Measurements from ENCODE around the gene AXDND1. TPM values are rescaled to one million over a fixed set of nuclear protein-coding genes. Genes with fewer than 3 reads are reported as not detected.

The AXDND1 gene
- total RNA-seq, 1 experiment from 2014 or later, result 0.31 TPM

DNA sequence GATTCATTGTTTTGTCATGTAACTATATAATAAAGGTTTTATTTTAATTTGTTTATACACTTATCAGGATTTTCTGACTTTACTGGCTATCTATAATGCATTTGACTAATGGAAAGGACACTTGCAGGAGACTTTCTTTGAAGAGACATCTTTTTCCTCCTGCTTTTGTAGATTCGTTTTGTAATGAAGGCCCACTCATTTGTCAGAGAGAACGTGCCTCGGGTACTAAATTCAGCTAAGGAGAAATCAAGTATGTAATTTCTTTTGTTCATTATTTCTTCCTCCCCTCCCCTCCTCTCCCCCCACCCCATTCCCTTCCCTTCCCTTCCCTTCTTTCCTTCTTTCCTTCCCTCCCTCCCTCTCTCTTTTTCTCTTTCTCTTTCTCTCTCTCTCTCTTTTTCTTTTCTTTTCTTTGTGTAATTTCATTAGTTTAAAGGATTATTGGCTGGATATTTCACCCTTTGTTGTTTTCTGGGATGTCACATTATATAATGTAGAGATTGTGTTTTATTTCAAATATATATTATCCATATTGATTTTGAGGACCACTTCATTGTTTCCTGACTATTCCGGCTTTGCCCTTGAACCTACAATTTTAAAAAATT is 23.7 kb upstream of the AXDND1 start:
- no peak overlapping the region for H3K27ac ChIP-seq (ENCODE audit: low read length)
- no peaks in the 10 kb centered on the region for H3K9me3 ChIP-seq (ENCODE audit: control insufficient read depth, insufficient read depth, low read depth, low read length)
- in situ Hi-C loops (cut with HindIII; ENCODE audit: low pct_unique_long_range_greater_than_20kb, low sequenced_read_pairs) (no loop called here), intact Hi-C loops (cut with micrococcal nuclease; ENCODE audit: unreplicated experiment) (no loop called here)
- POLR2A ChIA-PET, result no interaction called here
- H3K36me3 ChIP-seq (ENCODE audit: control insufficient read depth, insufficient read depth, low read length), result peaks cover 15% of the 10 kb centered on the region
- DNase-seq (ENCODE audit: low read depth, low spot score), result no peak
- CTCF ChIA-PET, result no interaction called here
- no peak for ATAC-seq
- H3K27me3 ChIP-seq (ENCODE audit: control insufficient read depth, insufficient read depth, low read length), result no peaks in the 10 kb centered on the region
- TF ChIP-seq SIN3A (IDR thresholded peaks at IDR 0.05; ENCODE audit: borderline replicate concordance, insufficient read depth, low read depth, low read length) (no peak), POLR2AphosphoS5 (IDR thresholded peaks at IDR 0.05; ENCODE audit: low read depth, low read length) (no peak)
- TF ChIP-seq, protein P1, sequence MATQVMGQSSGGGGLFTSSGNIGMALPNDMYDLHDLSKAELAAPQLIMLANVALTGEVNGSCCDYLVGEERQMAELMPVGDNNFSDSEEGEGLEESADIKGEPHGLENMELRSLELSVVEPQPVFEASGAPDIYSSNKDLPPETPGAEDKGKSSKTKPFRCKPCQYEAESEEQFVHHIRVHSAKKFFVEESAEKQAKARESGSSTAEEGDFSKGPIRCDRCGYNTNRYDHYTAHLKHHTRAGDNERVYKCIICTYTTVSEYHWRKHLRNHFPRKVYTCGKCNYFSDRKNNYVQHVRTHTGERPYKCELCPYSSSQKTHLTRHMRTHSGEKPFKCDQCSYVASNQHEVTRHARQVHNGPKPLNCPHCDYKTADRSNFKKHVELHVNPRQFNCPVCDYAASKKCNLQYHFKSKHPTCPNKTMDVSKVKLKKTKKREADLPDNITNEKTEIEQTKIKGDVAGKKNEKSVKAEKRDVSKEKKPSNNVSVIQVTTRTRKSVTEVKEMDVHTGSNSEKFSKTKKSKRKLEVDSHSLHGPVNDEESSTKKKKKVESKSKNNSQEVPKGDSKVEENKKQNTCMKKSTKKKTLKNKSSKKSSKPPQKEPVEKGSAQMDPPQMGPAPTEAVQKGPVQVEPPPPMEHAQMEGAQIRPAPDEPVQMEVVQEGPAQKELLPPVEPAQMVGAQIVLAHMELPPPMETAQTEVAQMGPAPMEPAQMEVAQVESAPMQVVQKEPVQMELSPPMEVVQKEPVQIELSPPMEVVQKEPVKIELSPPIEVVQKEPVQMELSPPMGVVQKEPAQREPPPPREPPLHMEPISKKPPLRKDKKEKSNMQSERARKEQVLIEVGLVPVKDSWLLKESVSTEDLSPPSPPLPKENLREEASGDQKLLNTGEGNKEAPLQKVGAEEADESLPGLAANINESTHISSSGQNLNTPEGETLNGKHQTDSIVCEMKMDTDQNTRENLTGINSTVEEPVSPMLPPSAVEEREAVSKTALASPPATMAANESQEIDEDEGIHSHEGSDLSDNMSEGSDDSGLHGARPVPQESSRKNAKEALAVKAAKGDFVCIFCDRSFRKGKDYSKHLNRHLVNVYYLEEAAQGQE (IDR thresholded peaks at IDR 0.05; ENCODE audit: insufficient read depth in 1 of 2, low read depth in 2 of 2, low read length in 1 of 2), result no peak
- BruUV-seq (replicated peaks), result no TSS peak
- H3K4me3 ChIP-seq (ENCODE audit: low read depth in 2 of 2, low read length in 2 of 2), result no peak overlapping the region
- H3K4me1 ChIP-seq (ENCODE audit: control insufficient read depth, insufficient read depth, low read length), result no peaks in the 10 kb centered on the region

GRCh38 chr1:179342740-179343404 is 22.9 kb upstream of the AXDND1 start:
- H3K4me1 ChIP-seq (ENCODE audit: control insufficient read depth, insufficient read depth, low read length), result no peaks in the 10 kb centered on the region
- H3K27ac ChIP-seq (ENCODE audit: low read length), result no peak overlapping the region
- ChIA-PET CTCF (no interaction called here), POLR2A (no interaction called here)
- BruUV-seq (replicated peaks), result no TSS peak
- DNase-seq (ENCODE audit: low read depth, low spot score), result no peak
- ATAC-seq, result no peak
- in situ Hi-C loops (cut with HindIII; ENCODE audit: low pct_unique_long_range_greater_than_20kb, low sequenced_read_pairs) (no loop called here), intact Hi-C loops (cut with micrococcal nuclease; ENCODE audit: unreplicated experiment) (no loop called here)
- H3K27me3 ChIP-seq (ENCODE audit: control insufficient read depth, insufficient read depth, low read length), result no peaks in the 10 kb centered on the region
- peaks cover 15% of the 10 kb centered on the region for H3K36me3 ChIP-seq (ENCODE audit: control insufficient read depth, insufficient read depth, low read length)
- TF ChIP-seq, protein P1 (IDR thresholded peaks at IDR 0.05; ENCODE audit: insufficient read depth in 1 of 2, low read depth in 2 of 2, low read length in 1 of 2), result no peak
- TF ChIP-seq TCF7L2 (IDR thresholded peaks at IDR 0.05; ENCODE audit: low read depth, low read length), result no peak
- H3K4me3 ChIP-seq (ENCODE audit: low read depth in 2 of 2, low read length in 2 of 2), result no peak overlapping the region
- no peaks in the 10 kb centered on the region for H3K9me3 ChIP-seq (ENCODE audit: control insufficient read depth, insufficient read depth, low read depth, low read length)
